Liver (tissue), 9 donors: ENCODE data around the gene CUBN. TPM values are rescaled to one million over a fixed set of nuclear protein-coding genes. Genes with fewer than 3 reads are reported as not detected.

ENCODE experiments used
- DNase-seq: peaks from one replicate; pipeline ENCODE4 v3.0.0-alpha.2; 2017; ENCODE audit warnings: low spot score
- H3K27ac ChIP-seq, 2 donors: one replicate each; pipeline ENCODE4 v1.7.0; 2013; ENCODE audit warnings: inconsistent platforms in 2 of 2, low read length in 2 of 2, control low read depth in 1 of 2, low read depth in 1 of 2, mild to moderate bottlenecking in 1 of 2
- H3K27me3 ChIP-seq, 4 donors: one replicate each; pipeline versions ENCODE4 v1.6.1 to v1.7.0; 2013; ENCODE audit warnings: low read length in 3 of 4, inconsistent platforms in 1 of 4, mild to moderate bottlenecking in 1 of 4, moderate library complexity in 1 of 4; ENCODE audit not compliant: control insufficient read depth in 4 of 4, insufficient read depth in 4 of 4
- H3K36me3 ChIP-seq, 4 donors: one replicate each; pipeline versions ENCODE4 v1.6.1 to v1.7.0; 2013; ENCODE audit warnings: low read length in 3 of 4, mild to moderate bottlenecking in 3 of 4, low read depth in 1 of 4, moderate library complexity in 1 of 4; ENCODE audit not compliant: control insufficient read depth in 4 of 4, insufficient read depth in 3 of 4
- H3K4me1 ChIP-seq, 4 donors: one replicate each; pipeline versions ENCODE4 v1.6.1 to v1.7.0; 2013; ENCODE audit warnings: low read length in 3 of 4, mild to moderate bottlenecking in 3 of 4, moderate library complexity in 1 of 4; ENCODE audit not compliant: control insufficient read depth in 4 of 4, insufficient read depth in 4 of 4
- H3K4me3 ChIP-seq, 3 donors: one replicate each; pipeline versions ENCODE4 v1.6.1 to v1.7.0; 2013; ENCODE audit warnings: low read length in 3 of 3, control low read depth in 1 of 3, low read depth in 1 of 3, mild to moderate bottlenecking in 1 of 3
- H3K9ac ChIP-seq, 2 donors: one replicate each; pipeline ENCODE4 v1.7.0; 2013; ENCODE audit warnings: low read length in 2 of 2, mild to moderate bottlenecking in 2 of 2, moderate library complexity in 2 of 2, control low read depth in 1 of 2, low read depth in 1 of 2
- H3K9me3 ChIP-seq, 4 donors: one replicate each; pipeline versions ENCODE4 v1.6.1 to v1.7.0; 2013; ENCODE audit warnings: low read length in 3 of 4; ENCODE audit not compliant: control insufficient read depth in 4 of 4
- ATF3 ChIP-seq: IDR thresholded peaks from 2 replicates; pipeline ENCODE4 v1.6.1; 2016; ENCODE audit warnings: antibody characterized with exemption
- CTCF ChIP-seq: fragments of 150-350 bp; IDR thresholded peaks from 2 replicates; pipeline ENCODE4 v1.5.1; 2017; ENCODE audit warnings: improper control_type of control experiment, low read depth, low read length; ENCODE audit not compliant: missing input control
- EGR1 ChIP-seq, 2 donors: IDR thresholded peaks; 2 replicates each; pipeline ENCODE4 v1.6.1; 2016 to 2018; ENCODE audit warnings: antibody characterized with exemption in 2 of 2, low read depth in 2 of 2
- FOXA1 ChIP-seq: IDR thresholded peaks from 2 replicates; pipeline ENCODE4 v1.6.1; 2016; ENCODE audit warnings: antibody characterized with exemption
- FOXA2 ChIP-seq: IDR thresholded peaks from 2 replicates; pipeline ENCODE4 v1.6.1; 2016; ENCODE audit warnings: antibody characterized with exemption
- GABPA ChIP-seq, 2 donors: IDR thresholded peaks in 1 of 2; conservative IDR thresholded peaks in 1 of 2; 2 replicates each; pipeline ENCODE4 v1.6.1; 2016; ENCODE audit warnings: antibody characterized with exemption in 2 of 2, mild to moderate bottlenecking in 1 of 2, moderate library complexity in 1 of 2
- HNF4A ChIP-seq, 2 donors: conservative IDR thresholded peaks; 2 replicates each; pipeline ENCODE4 v1.6.1; 2016; ENCODE audit warnings: antibody characterized with exemption in 2 of 2, mild to moderate bottlenecking in 2 of 2
- HNF4G ChIP-seq: IDR thresholded peaks from 2 replicates; pipeline ENCODE4 v1.6.1; 2016; ENCODE audit warnings: antibody characterized with exemption
- JUND ChIP-seq, 2 donors: IDR thresholded peaks; 2 replicates each; pipeline ENCODE4 v1.6.1; 2016; ENCODE audit warnings: antibody characterized with exemption in 2 of 2
- MAX ChIP-seq: IDR thresholded peaks from 2 replicates; pipeline ENCODE4 v1.6.1; 2016; ENCODE audit warnings: antibody characterized with exemption
- NR2F2 ChIP-seq: IDR thresholded peaks from 2 replicates; pipeline ENCODE4 v1.6.1; 2016; ENCODE audit warnings: antibody characterized with exemption
- RAD21 ChIP-seq, 2 donors: IDR thresholded peaks; 2 replicates each; pipeline ENCODE4 v1.6.1; 2016; ENCODE audit warnings: antibody characterized with exemption in 2 of 2, mild to moderate bottlenecking in 2 of 2
- REST ChIP-seq: IDR thresholded peaks from 2 replicates; pipeline ENCODE4 v1.6.1; 2016; ENCODE audit warnings: antibody characterized with exemption, mild to moderate bottlenecking
- RXRA ChIP-seq, 2 donors: IDR thresholded peaks; 2 replicates each; pipeline ENCODE4 v1.6.1; 2017 to 2018; ENCODE audit warnings: antibody characterized with exemption in 2 of 2, mild to moderate bottlenecking in 1 of 2
- SP1 ChIP-seq: IDR thresholded peaks from 2 replicates; pipeline ENCODE4 v1.6.1; 2018; ENCODE audit warnings: antibody characterized with exemption, mild to moderate bottlenecking
- TAF1 ChIP-seq: conservative IDR thresholded peaks from 2 replicates; pipeline ENCODE4 v1.6.1; 2016; ENCODE audit warnings: antibody characterized with exemption, mild to moderate bottlenecking
- YY1 ChIP-seq: IDR thresholded peaks from 2 replicates; pipeline ENCODE4 v1.6.1; 2016; ENCODE audit warnings: antibody characterized with exemption, mild to moderate bottlenecking
- ZBTB33 ChIP-seq: IDR thresholded peaks from 2 replicates; pipeline ENCODE4 v1.6.1; 2016; ENCODE audit warnings: antibody characterized with exemption
- WGBS: extraction: QIAGEN DNeasy Blood & Tissue Kit; methylation state at CpG from one replicate; pipeline ENCODE4 v1.1.7; 2013; 5-methylcytosine and 5-hydroxymethylcytosine counted together
- polyA plus RNA-seq, 2 donors: library from polyadenylated mRNA; stranded (reverse) in 1 of 2; unstranded in 1 of 2; fragments of 200-250 nt in 1 of 2; fragments of >200 nt in 1 of 2; fragmentation: Nextera tagmentation in 1 of 2; extraction: Ambion mirVana in 1 of 2; gene quantifications; one replicate each; pipeline versions ENCODE4 v1.2.1 to v1.2.3, GENCODE V29; 2013 to 2015
- total RNA-seq, 2 donors: library from RNA; depleted of rRNA; stranded (reverse); fragments of >200 nt; gene quantifications; one replicate each; pipeline ENCODE4 v1.2.3, GENCODE V29; 2014
- donor health status: healthy.
- donor health status: healthy.
- donor health status: healthy.
- donor health status: healthy.
- donor health status: healthy.

CUBN gene
- total and polyA plus RNA-seq, 4 donors = 0.01 to 0.67 (median 0.30) TPM

GRCh38 chr10:16794005-16794404 is 335.6 kb downstream of the CUBN start:
- no peak for DNase-seq
- WGBS = 96% methylated on average over 1 of the region's 1 CpG
- H3K36me3 ChIP-seq = no peaks in the 10 kb centered on the region
- H3K4me1 ChIP-seq = no peaks in the 10 kb centered on the region
- H3K27me3 ChIP-seq = no peaks in the 10 kb centered on the region
- H3K27ac ChIP-seq = no peak overlapping the region
- H3K9ac ChIP-seq = no peak overlapping the region
- no peaks in the 10 kb centered on the region for H3K9me3 ChIP-seq
- H3K4me3 ChIP-seq = no peak overlapping the region
- TF ChIP-seq ATF3 (no peak), YY1 (no peak), SP1 (no peak), TAF1 (no peak), FOXA1 (no peak), HNF4A (conservative IDR thresholded peaks at IDR 0.05) (no peak), FOXA2 (no peak), REST (no peak), RAD21 (IDR thresholded peaks at IDR 0.05) (no peak), HNF4G (no peak), ZBTB33 (no peak), MAX (no peak), JUND (IDR thresholded peaks at IDR 0.05) (no peak), EGR1 (IDR thresholded peaks at IDR 0.05; ENCODE audit: low read depth in 2 of 2) (no peak)

- Histone ChIP-seq H3K4me1 (no peaks in the 10 kb centered on the region), H3K4me3 (no peak overlapping the region), H3K36me3 (no peaks in the 10 kb centered on the region), H3K27me3 (no peaks in the 10 kb centered on the region), H3K27ac (no peak overlapping the region), H3K9me3 (no peaks in the 10 kb centered on the region), H3K9ac (no peak overlapping the region)
- WGBS = 89% methylated on average over 8 of the region's 8 CpGs
- DNase-seq = no peak
- TF ChIP-seq EGR1 (IDR thresholded peaks at IDR 0.05; ENCODE audit: low read depth in 2 of 2) = no peak
- TF ChIP-seq RAD21 (IDR thresholded peaks at IDR 0.05) = no peak
- no peak for TF ChIP-seq SP1
- no peak for TF ChIP-seq GABPA (IDR thresholded peaks at IDR 0.05 in 1 of 2, conservative IDR thresholded peaks at IDR 0.05 in 1 of 2)
- no peak for TF ChIP-seq JUND (IDR thresholded peaks at IDR 0.05)
- TF ChIP-seq NR2F2 = no peak
- TF ChIP-seq YY1 = no peak
- no peak for TF ChIP-seq FOXA2
- no peak for TF ChIP-seq MAX
- TF ChIP-seq HNF4G = no peak
- TF ChIP-seq FOXA1 = no peak
- no peak for TF ChIP-seq CTCF
- no peak for TF ChIP-seq RXRA (IDR thresholded peaks at IDR 0.05)
- TF ChIP-seq ZBTB33 = no peak
- no peak for TF ChIP-seq ATF3
Measured at GRCh38 chr10:16792675-16793074, 336.9 kb downstream of the CUBN start.
